22Rv1 (cell line): Measurements from ENCODE around the gene PLEKHD1.

Source experiments
- CTCF ChIP-seq: fragments of 450-650 bp; IDR thresholded peaks from 2 replicates; pipeline ENCODE4 v1.5.1; 2017; ENCODE audit warnings: mild to moderate bottlenecking
- ZFX ChIP-seq: fragments of 450-650 bp; IDR thresholded peaks from 2 replicates; pipeline ENCODE4 v1.6.1; 2017; ENCODE audit warnings: antibody characterized with exemption, borderline replicate concordance

DNA sequence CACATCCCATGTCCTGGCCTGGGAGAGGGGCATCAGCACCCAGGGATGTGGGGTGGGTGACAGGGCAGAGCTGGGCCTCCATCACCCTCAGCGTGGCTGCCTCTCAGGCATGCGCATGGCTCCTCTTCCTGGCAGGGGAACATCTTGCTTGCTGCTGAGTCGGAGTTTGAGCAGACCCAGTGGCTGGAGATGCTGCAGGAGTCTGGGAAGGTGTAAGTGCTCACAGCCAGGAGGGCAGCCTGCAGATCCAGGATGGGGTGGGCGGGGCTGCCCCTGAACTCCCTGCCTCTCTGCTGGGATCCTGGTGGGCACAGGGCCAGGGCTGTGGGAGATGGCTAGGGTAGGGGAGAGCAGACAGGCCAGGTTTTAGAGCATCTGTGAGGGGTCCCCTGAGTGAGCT lies 16.2 kb downstream of the PLEKHD1 start:
- TF ChIP-seq CTCF (no peak), ZFX (no peak)
